GM10266 (cell line): ENCODE measurements around the gene PHTF2.

ENCODE experiments used
- DNase-seq: peaks from one replicate; pipeline ENCODE4 v3.0.0; 2012; ENCODE audit errors: extremely low spot score
- CTCF ChIP-seq: IDR thresholded peaks from 2 replicates; pipeline ENCODE4 v1.5.1; 2012; ENCODE audit warnings: mild to moderate bottlenecking, low read depth; ENCODE audit not compliant: control insufficient read depth, insufficient read depth; ENCODE audit errors: missing control alignments

PHTF2 gene

GRCh38 chr7:77800730-77801129, 2.2 kb downstream of the PHTF2 start:
- no peak for DNase-seq
- no peak for TF ChIP-seq CTCF

GRCh38 chr7:77802557-77803405, 4.2 kb downstream of the PHTF2 start:
- no peak for TF ChIP-seq CTCF
- no peak for DNase-seq

- TF ChIP-seq CTCF: no peak
These were observed 7.9 kb downstream of the PHTF2 start for GRCh38 chr7:77806425-77806824.

GRCh38 chr7:77808517-77808916, 9.9 kb downstream of the PHTF2 start:
- no peak for TF ChIP-seq CTCF

More at GRCh38 chr7:77806425-77806824, 7.9 kb downstream of the PHTF2 start:
- no peak for DNase-seq

GRCh38 chr7:77811516-77812289, 13.1 kb downstream of the PHTF2 start:
- TF ChIP-seq CTCF: no peak
- DNase-seq: no peak

More at GRCh38 chr7:77808517-77808916, 9.9 kb downstream of the PHTF2 start:
- DNase-seq: no peak

GRCh38 chr7:77812290-77812685, 13.7 kb downstream of the PHTF2 start:
- no peak for DNase-seq
- TF ChIP-seq CTCF: no peak

- TF ChIP-seq CTCF: no peak
- DNase-seq: no peak
These were observed 14.6 kb downstream of the PHTF2 start for GRCh38 chr7:77813180-77813579.
